22Rv1 (cell line): Measurements from ENCODE around the gene HAUS6.

Experiments
- ZFX ChIP-seq: fragments of 450-650 bp; IDR thresholded peaks from 2 replicates; pipeline ENCODE4 v1.6.1; 2017; ENCODE audit warnings: antibody characterized with exemption, borderline replicate concordance
- TF ChIP-seq, protein P1 (sequence below): fragments of 450-650 bp; IDR thresholded peaks from 2 replicates; pipeline ENCODE4 v1.5.1; 2017; ENCODE audit warnings: mild to moderate bottlenecking

DNA sequence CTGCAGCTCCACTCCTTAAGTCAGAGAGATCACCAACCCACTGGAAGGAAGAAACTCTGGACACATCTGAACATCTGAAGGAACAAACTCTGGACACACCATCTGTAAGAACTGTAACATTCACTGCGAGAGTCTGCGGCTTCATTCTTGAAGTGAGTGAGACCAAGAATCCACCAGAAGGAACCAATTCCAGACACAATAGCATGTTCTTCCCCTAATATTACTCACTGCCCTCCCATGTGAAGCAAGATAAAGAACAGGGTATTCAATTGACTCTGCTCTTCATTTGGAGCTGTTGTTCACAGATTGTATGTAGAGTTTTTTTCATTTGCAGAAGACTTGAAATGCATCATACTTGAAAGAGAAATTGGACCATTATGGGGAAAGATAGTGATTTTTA lies 80.5 kb downstream of the HAUS6 start:
- TF ChIP-seq, protein P1, sequence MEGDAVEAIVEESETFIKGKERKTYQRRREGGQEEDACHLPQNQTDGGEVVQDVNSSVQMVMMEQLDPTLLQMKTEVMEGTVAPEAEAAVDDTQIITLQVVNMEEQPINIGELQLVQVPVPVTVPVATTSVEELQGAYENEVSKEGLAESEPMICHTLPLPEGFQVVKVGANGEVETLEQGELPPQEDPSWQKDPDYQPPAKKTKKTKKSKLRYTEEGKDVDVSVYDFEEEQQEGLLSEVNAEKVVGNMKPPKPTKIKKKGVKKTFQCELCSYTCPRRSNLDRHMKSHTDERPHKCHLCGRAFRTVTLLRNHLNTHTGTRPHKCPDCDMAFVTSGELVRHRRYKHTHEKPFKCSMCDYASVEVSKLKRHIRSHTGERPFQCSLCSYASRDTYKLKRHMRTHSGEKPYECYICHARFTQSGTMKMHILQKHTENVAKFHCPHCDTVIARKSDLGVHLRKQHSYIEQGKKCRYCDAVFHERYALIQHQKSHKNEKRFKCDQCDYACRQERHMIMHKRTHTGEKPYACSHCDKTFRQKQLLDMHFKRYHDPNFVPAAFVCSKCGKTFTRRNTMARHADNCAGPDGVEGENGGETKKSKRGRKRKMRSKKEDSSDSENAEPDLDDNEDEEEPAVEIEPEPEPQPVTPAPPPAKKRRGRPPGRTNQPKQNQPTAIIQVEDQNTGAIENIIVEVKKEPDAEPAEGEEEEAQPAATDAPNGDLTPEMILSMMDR = no peak
- no peak for TF ChIP-seq ZFX
